Stimulated activated CD4-positive, alpha-beta T cell treated with anti-CD3 and anti-CD28 coated beads, Interleukin-4, amount 100 ng/mL, for 24 hours (primary cell): ENCODE data around the gene RCN1.
"Not testable (repeated sequence)": the region's sequence is repeated elsewhere in the genome, so short reads cannot be mapped to it uniquely, and the experiment has no call there.

Source experiments
- DNase-seq: peaks from one replicate; pipeline ENCODE4 v3.0.0-alpha.2; 2020

Gene RCN1

DNA sequence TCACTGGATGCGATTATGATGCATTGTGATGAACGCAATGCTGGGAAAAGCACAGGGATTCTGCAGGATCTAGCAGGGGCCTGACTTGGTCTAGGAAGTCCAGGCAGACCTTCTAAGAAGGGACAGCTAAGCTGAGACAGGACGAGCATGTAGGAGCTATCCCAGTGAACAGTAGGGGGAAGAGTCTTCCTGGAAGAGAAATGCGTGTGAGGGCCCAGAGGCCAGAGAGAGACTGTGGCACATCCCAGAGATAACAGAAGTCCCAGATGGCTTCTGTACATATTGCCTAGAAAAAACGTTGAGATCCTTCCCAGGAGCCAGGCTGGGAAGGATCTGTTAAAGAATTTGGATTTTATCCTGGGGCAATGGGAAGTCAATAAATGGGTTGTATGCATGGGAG is 24.6 kb downstream of the RCN1 start:
- DNase-seq, result no peak

DNA sequence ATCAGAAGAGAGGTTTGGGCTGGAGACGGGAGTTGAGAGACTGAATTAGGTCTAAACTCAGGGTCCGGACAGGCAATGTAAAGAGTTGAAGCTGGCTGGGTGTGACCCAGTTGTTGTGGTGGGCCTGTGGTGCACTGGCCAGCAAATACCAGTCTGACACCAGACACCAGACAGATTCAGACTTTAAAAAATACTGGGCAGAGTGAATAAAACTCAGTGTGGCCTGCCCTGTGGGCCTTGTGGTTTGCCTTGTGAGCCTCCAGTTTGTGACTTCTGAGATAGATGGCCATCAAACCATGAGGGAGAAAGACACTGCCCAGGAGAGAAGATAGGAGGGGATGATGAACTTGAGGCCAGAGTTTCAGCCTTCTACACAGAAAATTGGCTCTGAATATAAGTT is 25.8 kb downstream of the RCN1 start:
- no peak for DNase-seq

DNA sequence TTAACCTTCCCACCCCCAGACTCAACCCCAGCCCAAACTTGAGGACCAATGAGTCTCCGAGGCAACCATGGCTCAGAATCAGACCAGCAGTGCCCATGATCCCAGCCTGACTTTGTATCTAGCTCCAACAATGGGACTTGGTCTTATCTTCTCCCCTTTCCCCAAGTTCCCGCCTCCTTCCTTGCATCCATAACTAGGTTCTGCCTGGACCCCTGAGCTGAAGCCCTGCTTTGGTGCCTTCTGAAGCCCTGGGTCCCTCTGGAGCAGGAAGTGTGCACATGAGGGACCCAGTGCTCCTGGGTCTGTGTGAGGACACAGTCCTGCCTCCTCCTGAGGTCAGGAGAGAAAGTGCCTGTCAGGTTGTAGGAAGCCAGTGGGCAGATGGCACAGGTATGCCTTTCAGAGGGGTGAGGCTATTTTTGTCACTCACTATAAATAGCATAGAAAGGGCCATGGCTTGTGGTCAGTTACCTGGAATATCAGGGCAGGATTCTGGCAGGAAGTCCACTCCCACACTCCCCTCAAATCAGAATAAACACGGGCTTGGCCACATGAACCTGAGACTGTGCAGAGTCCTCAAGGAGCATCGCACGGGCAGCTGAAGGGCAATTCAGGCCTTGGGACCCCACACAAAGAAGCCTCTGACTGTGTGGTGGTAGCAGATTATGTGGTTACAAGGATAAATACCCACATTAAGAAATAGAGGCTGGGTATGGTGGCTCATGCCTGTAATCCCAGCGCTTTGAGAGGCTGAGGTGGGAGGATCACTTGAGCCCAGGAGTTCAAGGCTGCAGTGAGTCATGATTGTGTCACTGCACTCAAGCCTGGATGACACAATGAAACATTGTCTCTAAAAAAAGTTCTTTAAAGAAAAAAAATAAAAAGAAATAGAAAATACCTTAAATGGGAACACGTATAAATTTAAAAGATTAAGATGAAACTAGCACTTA is 27.4 kb downstream of the RCN1 start:
- no peak for DNase-seq

- DNase-seq, result not testable (repeated sequence)
Measured at GRCh38 chr11:32119139-32119538, 28.3 kb downstream of the RCN1 start.

DNA sequence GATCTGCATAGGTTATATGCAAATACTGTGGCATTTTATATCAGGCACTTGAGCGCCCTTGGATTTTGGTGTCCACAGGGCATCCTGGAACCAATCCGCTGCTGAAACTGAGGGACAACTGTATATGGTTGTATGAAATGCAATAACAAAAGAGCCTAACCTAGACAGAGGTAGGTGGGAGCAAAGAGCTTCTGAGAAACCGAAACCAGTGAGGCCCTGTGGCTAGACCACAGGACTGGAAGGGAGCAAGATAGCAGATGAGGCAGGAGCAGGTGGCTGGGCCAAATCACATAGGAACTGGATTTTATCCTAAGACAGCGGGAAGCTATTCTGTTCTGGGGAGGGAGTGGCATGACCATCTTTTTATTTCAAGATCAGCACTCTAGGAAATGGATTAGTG is 30.1 kb downstream of the RCN1 start:
- DNase-seq, result no peak

- DNase-seq, result no peak
Measured at GRCh38 chr11:32122200-32122599, 31.3 kb downstream of the RCN1 start.

DNA sequence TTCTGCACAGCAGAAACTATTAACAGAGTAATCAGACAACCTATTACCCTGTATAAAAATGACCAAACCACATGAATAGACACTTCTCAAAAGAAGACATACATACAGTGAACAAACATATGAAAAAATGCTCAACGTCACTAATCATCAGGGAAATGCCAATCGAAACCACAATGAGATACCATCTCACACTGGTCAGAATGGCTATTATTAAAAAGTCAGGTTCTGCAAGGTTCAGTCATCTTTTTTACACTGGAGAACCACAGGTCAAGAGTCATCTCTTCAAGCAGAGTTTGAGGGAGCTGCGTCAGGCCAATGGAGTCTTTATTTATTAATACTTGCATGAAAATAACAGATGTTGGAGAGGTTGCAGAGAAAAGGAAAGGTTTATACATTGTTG is 40.4 kb downstream of the RCN1 start:
- no peak for DNase-seq

- DNase-seq, result no peak
Measured at GRCh38 chr11:32136657-32137056, 45.8 kb downstream of the RCN1 start.

GRCh38 chr11:32137263-32137662 is 46.4 kb downstream of the RCN1 start:
- no peak for DNase-seq

DNA sequence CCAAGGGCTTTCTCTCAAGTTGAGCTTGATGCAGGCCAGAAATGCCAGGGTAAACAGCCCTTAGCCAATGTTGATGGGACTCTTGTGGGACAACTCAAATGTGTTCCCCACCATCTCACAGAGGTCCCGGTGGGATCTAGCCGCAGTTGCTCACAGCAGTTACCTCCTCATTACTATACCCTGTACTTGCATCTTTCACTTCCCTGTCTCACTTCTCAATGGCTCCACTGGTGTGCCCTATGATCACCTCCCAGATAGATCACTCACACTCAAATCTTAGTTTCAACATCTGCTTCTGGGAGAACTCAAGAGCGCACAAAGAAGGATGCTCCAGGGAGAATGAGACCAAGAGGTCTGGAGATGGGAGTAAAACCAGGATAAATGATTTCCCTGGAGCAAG is 47.0 kb downstream of the RCN1 start:
- DNase-seq, result no peak

- DNase-seq, result no peak
Measured at GRCh38 chr11:32138902-32139301, 48.0 kb downstream of the RCN1 start.

DNA sequence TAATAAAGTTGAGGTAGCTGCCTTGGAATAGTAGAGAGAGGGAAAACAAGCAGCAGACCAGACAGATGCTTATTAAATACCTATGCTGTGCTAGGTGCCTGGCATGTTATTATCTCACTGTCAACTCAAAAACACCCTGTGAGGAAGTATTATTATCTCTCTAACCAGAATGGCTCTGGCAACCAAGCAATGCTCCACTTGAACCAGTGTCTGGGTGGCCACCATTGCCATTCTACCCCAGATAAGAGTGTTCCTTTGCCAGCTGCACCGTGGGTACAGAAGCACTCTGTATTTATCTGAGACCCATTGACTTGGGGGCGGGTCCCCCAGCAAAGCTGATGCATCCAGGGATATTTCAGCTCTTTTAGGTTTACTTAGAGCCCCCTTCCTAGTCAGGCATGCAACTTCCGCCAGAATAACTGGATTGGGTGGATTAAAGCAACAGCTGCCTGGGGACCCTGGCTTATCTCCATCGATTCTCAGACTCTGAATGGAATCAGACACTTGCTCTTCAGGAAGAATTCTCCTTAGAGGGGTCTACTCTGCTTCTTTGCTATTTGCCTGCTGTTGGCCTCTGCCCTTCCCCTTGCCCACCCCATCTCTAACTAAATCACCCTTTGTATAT is 49.1 kb downstream of the RCN1 start:
- no peak for DNase-seq

DNA sequence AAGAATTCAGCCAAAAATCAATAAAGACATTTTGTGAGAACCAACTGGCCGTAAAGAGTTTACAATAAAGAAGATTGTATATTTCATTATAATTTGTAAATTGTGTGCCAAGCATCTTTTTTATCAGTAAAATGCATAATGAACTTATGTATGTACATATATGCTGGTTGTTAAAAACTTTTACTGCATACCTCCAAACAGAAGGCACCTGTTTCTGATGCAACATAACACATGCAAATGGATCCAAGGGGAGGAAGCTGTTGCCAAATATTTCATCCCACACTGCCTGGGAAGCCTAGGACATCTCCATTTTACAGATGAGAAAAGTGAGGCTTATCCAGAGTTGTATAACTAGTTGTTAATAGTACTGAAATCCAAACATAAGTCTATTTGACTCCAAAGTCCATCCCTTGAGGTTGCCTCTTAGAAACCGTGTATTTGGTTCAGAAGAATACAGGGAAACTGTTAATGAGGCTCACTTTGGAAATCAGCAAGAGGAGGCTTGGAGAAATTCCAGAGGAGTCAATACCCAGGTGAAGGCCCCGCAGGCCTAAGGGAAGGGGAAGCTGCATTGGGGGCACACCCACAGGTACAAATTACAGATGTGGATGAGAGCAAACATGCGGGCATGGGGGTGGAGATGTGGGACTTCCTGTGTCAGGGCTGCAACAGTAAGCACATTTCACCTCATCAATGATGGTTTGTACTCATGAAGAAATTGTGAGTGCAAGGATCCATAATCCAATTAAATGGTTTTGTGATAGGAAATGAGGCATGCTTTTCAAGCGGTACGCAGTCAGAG is 51.1 kb downstream of the RCN1 start:
- no peak for DNase-seq

DNA sequence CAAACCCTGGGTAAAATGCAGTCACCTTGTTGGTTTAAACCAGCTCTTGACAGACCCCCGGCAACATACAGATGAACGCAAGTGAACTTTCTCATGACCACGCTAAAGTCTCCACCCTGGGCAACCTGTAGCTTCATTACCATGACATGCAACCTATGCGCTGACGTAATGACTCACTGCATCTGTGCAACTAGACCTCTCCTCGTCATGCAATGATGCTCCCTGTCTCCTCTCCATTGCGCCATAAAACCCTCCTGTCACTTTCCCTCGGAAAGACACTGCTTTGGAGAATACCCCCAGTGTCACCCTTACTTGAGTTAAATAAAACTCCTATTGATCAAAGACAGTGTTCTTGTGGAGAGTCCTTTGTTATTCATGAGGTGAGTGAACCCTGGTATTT is 52.5 kb downstream of the RCN1 start:
- DNase-seq, result no peak

DNA sequence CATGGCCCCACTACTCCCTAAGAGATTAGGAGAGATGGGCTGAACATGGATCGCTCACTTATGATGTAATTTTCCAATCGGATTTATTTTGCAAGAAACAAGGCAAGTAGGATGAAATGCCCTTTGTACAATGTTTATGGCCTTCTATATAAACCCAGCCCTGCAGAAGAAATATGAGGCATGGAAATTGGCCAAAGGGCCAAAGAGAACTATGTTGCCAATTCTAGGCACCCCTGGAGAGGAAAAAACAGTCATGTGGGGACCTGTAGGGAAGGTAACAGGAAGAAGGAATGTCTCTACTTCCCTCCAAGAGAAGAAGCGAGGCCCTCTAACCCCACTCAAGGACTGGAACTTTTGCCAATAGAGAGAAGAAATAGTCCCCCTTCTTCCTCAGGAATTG is 54.4 kb downstream of the RCN1 start:
- DNase-seq, result no peak

DNA sequence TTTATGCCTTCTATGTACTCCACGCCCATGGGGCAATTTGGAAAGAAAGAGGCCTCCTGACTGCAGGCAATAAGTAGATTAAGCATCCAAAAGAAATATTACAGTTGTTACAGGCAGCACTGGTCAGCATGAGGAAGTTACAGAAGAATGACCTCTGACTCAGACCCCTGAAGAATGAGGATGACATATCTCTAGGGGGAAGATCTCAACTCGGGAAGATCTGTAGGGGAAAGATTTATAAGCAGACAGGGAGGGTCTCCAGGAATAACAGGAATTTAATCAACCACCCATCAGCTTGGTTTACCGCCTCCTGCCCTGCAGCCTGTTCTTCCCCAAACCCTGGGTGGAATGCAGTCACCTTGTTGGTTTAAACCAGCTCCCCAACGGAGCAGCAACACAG is 58.0 kb downstream of the RCN1 start:
- no peak for DNase-seq

DNA sequence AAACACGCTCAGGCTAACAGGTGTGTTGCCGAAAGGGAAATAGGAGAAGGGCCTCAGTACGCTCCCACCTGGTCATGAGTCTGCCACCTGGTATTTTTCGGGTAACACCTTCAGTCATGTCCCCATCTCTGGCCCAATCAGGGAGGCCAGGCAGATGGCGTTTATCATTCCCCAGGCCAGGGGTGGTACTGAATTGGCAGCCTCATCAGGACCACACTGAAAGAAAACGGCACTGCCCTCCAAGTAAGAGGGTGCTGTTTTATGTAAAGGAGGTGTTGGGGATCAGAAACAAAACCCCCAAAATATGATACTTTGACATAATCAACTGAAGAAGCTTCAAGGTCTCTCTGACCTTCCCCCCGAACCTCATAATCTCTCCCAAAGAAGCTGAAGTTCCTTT is 58.9 kb downstream of the RCN1 start:
- DNase-seq, result no peak

DNA sequence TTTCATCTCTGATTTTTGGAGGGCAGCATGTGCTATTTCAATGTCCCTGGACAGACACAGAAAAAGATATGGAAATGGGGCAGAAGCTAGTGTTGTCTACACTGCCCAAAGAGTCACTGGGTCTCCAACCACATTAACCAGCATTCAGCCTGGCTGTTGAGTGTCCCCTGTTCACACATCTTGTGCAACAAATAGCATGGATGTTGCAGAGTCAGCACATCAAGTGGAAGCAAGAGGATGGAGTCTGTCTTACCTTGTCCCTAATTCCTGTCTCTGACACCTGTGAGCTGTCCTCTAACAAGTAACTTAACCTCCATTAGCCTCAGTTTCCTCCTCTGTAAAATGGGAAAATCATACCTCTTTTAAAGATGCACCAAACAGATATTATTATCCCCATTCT is 60.2 kb downstream of the RCN1 start:
- no peak for DNase-seq

DNA sequence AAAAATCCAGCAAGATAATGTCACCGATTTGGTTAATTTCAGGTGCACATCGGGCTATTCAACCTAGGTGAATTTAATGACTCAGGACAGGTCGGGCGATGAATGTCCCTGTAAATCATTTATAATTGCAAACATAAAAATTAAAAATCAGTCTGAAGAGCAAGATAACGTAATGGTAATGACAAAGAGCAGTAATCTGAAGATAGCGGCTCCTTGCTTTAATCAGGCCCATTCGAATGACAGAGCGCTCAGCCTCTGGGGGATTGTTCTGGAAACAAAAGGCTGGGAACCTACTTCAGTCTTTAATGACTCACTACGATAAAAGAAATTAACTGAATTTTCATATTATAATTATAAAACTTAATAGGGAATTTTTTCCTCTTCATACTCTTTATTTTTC is 61.3 kb downstream of the RCN1 start:
- no peak for DNase-seq

- no peak for DNase-seq
Measured at GRCh38 chr11:32152821-32153220, 61.9 kb downstream of the RCN1 start.

DNA sequence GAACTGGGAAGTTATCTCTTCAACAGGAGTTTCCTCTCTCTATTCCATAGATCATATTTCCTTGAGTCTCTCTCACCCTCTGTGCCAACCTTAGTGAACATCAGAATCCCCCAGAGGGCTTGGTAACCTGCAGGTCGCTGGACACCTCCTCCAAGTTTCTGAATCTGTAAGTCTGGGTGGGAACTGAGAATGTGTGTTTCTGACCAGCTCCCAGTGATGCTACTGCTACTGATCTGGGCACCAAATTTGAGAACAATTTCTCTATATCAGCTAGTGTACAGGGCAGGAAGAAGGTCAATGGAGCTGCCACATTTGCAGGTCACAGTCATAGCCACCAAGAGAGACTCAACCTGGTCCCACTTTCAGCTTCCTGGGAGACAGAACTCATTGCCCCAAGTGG is 62.9 kb downstream of the RCN1 start:
- no peak for DNase-seq

GRCh38 chr11:32154275-32154674 is 63.4 kb downstream of the RCN1 start:
- no peak for DNase-seq
